Ureter (tissue), 1 donor: ENCODE measurements around the gene CES4A. TPM values are rescaled to one million over a fixed set of nuclear protein-coding genes. Genes with fewer than 3 reads are reported as not detected.
"Not testable (repeated sequence)": the region's sequence is repeated elsewhere in the genome, so short reads cannot be mapped to it uniquely, and the experiment has no call there.

Source experiments
- DNase-seq: peaks from one replicate; pipeline ENCODE4 v3.0.0-alpha.2; 2020; ENCODE audit warnings: low spot score
- total RNA-seq: library from RNA; stranded (reverse); gene quantifications from one replicate; pipeline ENCODE4 v1.2.4, GENCODE V29; 2023
- donor health status: DM: yes; HTN: yes; CAD: no.

Gene CES4A
- 17.7 TPM for total RNA-seq

DNA sequence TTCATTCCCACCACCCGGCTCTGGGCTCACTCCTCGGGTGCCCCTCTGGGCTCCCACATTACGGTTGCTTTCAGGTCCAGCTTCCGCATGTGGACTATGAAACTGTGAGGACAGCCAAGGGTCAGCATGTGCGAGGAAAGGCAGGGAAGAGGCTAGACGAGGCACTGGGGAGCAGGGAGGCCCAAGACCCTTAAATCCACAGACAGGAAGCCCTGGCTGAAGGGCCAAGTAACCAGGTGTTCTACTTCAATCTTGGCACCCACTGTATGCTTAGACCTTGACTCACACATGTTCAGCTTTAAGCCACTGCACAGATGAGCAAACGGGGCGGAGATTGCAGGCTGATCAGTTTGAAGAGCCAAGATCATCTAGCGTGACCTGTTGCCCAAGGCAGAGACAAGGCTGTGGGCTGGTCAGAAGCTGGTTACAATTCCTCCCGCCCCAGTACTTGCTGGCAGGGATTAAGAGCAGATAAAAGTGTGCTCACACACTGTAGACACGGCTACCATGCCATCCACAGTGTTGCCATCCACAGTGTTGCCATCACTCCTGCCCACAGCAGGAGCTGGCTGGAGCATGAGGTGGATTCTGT is at the start of gene CES4A:
Gene CES4A (plus strand): TSS at position 393 of the 592 bp plus-strand sequence. CDS start 184 bp downstream, at position 577.
- DNase-seq = no peak

DNA sequence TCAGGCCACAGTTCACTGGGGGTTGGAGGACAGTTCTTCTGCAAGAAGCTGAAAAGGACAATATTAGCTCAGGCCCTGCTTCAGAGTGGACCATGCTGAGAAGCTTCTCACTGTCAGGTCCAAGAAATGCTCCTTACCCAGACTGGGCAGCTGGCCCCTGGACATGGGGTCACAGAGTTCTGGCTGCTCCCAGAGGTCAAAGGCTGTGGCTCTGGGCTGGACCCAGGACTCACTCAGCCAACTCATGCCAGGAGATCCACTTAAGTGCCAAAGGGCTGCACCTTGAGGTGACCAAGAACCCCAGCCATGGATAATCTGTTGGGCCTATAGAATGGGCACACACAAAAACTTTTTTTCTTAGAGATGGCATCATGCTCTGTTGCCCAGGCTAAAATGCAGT is 49.0 kb upstream of the CES4A start:
- DNase-seq = no peak

DNA sequence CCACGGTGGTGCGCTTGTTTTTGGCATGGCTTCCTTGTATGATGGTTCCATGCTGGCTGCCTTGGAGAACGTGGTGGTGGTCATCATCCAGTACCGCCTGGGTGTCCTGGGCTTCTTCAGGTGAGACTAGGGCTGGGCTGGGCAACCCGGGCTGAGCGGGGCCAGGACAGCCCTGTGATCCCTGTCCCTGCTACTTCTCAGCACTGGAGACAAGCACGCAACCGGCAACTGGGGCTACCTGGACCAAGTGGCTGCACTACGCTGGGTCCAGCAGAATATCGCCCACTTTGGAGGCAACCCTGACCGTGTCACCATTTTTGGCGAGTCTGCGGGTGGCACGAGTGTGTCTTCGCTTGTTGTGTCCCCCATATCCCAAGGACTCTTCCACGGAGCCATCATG is 48.2 kb upstream of the CES4A start:
- DNase-seq = no peak

DNA sequence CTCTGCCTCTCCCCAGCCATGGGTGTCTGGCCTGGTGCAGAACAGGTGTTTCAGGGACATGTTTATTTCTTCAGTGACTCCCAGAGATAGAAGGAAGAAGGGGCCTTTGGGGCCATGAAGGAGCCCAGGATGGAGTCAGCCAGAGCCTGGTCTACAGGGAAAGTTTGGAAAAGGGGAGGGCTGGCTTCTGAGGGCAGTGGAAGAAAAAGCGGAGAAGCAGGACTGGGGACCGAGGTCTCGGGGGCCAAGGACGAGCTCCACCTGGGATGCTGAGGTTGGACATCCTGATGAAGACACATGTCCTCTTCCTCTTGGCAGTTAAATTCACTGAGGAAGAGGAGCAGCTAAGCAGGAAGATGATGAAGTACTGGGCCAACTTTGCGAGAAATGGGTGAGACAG is 45.4 kb upstream of the CES4A start:
- no peak for DNase-seq

DNA sequence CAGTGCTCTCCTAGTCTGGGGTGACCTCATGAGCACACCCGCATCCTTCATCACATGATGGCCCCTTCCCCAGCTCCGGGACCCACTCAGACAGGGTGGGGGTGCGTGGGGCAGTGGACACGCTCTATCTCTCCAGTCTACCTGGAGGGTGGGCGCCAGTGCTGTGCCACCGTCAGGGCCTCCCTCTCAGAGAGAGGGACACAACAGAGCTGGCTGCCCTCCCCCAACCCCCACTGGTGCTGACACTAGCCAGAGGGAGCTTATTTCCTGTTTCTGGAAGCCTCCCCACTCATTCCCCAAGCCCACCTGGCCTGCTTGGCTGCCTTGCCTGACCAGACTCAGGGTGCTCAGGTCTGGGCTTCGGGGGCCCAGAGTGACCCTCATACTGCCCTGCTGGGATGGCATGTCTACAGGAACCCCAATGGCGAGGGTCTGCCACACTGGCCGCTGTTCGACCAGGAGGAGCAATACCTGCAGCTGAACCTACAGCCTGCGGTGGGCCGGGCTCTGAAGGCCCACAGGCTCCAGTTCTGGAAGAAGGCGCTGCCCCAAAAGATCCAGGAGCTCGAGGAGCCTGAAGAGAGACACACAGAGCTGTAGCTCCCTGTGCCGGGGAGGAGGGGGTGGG is 44.8 kb upstream of the CES4A start:
- no peak for DNase-seq

DNA sequence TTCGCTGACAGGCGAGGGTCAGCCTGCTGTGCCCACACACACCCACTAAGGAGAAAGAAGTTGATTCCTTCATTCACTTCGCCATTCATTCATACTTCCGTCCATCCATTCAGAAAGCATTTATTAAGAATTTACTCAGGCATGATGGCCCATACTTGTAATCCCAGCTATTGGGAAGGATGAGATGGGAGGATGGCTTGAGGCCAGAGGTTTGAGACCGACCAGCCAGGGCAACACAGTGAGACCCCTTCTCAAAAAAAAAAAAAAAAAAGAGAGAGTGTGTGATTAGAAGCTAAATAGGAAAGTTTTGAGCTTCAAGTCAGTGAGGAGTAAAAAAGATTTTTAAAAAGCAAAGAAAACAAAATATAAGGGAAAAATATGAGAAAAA is 44.3 kb upstream of the CES4A start:
- DNase-seq = no peak

DNA sequence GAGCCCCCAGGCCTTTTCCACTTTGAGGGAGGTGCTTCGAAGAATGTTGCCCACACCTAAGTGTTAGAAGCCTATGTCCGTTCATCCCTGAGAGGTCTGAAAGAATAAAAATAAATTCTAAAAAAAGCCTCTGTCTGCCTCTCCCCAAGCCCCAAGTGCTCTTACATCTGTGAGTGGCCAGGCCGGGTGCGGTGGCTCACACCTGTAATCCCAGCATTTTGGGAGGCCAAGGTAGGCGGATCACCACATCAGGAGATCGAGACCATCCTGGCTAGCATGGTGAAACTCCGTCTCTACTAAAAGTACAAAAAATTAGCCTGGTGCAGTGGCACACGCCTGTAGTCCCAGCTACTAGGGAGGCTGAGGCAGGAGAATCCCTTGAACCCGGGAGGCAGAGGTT is 43.4 kb upstream of the CES4A start:
- DNase-seq = not testable (repeated sequence)

DNA sequence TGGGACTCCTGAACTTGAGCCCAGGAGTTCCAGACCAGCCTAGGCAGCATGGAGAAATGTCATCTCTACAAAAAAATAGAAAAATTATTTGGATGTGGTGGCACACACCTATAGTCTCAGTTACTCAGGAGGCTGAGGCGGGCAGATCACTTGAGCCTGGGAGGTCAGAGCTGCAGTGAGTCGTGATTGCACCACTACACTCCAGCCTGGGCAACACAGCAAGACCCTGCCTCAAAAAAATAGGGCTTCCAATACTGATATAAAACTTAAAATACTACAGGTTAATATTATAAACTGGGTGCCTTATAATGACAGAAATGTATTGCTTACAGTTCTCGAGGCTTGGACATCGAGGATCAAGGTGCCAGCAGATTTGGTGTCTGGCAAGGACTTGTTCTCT is 42.5 kb upstream of the CES4A start:
- DNase-seq = no peak

DNA sequence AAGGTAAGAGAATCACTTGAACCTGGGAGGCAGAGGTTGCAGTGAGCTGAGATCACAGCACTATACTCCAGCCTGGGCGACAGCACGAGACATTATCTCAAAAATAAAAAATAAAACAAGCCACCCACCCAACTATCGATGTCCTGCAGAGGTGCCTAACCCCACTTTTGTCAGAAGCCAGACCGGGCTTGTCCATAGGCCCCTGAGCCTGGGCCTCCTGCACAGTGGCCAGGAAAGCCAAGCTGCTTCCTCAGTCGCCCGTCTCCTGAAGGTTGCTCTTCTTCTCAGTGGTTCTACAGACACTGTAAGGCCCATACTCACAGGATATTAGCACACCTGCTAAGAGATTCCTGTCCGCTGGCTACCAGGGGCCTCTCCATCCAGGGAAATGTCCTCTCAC is 41.8 kb upstream of the CES4A start:
- no peak for DNase-seq

DNA sequence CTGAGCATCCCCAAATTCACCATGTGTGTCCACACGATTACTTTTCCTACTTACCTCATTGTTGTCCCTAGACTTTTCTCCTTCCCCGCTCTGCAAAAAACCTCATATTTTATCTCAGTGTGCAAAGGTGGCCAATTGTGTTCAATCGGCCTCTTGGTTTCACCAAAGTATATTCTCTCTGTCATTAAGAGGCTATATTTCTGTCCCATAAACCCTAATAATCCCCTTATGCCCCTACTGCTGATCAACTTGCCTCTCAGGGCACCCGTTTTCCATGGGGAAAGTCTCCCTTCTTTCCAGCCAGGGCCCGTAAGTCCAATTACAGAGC is 41.5 kb upstream of the CES4A start:
- no peak for DNase-seq

DNA sequence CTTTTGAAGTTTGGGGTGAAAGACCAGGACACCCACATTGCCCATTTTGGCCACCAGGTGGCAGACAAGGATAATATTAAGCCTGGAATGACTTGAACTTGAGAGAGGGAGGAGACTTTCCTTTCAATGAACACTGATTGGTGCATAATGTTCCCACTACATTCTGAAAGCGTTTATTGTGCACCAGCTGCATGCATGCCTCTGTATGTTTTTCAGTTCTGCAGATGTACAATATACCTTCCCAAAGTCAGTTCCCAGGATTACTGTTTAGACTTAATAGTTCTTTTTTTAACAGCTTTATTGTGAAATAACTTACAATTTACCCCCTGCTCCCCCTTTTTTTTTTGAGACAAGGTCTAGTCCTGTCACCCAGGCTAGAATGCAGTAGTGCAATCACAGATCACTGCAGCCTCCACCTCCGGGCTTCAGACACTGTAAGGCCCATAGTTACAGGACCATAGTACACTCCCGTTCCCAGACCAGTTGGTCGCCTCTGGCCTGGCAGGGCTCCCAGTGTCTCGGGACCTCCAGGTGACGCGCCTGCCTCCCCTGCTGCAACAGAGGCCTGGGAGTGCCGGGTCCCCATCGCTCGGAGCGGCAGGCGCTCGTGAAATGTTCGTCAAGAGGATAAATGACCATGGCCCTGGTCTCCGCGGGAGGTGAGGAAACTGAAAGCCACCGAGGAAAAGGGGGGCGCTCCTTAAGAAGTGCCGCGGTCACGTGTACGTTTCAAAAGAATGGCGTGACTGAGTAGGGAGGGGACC is 40.9 kb upstream of the CES4A start:
- peak; percentile 86 for DNase-seq

DNA sequence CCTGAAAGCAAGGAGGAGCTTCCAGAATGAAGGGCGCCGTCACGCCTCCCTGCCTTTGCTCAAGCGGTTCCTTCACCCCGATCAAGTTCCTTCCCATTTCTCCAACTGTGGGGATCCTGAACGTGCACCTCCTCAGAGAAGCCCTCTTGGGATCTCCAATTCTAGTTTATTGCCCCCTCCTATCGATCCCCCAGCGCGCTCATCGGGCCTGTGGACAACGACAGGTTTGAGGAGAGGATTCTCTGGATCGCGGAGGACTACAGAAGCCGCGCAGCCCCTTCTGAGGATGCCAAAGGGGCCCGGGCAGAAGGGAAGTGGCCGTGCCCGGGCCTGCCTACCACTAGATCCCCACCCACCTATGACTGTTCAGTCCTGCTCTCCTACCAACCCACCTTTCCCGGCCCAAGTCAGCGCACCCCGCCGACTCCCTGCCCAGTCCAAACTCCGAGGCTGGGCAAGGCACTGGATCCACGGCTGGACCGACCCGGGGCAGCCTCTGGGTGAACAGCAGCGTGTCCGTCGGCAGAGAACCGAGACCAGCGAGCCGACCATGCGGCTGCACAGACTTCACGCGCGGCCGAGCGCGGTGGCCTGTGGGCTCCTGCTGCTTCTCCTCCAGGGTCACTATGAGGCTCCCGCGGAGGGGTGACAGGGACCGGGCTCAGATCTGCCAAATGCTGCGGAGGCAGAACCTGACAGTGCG is 40.1 kb upstream of the CES4A start:
- no peak for DNase-seq

DNA sequence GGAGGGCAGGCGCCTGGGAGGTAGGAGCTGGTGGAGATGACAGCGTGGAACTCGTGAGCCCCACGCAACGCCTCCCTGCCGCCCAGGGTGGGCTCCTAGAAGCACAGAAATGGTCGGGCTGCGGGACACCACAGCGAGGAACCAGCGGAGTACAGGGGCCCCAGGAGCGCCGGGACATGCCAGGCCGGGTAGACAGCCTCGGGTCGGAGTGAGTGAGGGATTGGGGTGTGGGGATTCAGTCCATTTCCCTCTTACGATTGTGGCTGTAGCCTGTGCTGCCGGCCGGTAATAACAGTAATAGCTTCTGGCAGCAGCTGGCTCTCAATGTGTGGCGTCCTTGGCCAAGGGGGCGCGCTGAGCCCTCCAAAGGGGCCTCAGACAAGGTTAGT is 39.6 kb upstream of the CES4A start:
- no peak for DNase-seq

DNA sequence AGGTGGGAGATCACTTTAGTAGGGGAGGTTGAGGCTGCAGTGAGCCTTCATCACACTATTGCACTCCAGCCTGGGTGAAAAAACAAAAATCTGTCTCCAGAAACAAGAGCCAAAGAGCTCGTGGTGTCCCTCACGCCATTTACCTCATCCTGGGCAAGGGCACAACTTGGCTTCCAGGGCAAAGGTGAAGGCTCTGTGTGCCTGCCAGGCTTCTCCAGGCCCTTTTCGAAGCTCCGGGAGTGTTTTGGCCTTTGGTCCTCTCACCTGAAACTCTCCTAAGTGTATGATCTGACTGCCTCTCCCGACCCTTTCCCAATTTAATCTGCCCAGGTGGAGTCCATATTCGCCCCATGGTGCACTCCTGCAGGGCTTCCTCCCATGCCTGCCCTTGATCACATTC is 38.9 kb upstream of the CES4A start:
- no peak for DNase-seq

DNA sequence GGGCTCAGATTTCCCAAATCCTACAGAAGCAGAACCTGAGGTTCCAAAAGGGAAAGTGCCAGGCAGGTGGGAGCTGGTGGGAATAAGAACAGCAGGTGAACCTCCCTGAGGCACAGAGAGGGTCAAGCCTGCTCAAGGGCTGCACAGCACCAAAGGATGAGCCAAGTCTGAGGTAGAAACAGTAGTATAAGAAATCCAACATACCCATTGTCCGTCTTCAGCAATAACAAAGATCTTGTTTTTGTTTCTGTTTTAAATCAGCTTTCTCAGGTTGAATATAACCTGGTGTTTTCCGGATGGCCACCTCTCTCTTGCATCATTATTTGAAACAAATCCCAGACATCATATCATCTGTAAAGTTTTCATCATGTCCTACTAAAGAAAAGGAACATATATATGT is 38.0 kb upstream of the CES4A start:
- no peak for DNase-seq

DNA sequence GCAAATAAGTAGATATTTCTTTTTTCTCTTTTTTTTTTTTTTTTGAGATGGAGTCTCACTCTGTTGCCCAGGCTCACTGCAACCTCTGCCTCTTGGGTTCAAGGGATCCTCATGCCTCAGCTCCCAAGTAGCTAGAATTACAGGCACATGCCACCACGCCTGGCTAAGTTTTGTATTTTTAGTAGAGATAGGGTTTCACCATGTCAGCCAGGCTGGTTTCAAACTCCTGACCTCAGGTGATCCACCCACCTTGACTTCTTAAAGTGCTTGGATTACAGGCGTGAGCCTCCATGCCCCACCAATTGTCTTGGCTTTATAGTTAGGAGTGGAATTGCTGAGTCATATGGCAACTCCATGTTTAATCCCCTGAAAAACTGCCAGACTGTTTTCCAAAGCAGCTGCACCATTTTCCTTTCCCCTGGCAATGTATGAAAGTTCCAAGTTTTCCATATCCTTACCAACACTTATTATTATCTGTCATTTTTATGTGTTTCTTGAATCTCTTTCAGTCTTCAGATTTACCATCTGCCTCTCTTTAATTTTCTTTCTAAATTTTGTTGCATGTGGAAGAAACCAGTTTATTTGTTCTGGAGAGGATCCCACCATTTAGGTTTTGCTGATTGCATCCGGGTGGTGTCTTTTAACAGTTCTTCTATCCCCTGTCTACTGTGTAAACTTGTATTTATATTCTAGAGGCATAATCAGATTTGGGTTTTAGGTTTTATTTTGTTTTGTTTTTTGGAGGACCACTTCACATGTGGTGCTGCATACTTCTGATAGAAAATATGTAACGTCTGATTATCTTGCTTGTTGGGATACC is 37.2 kb upstream of the CES4A start:
- DNase-seq = no peak

DNA sequence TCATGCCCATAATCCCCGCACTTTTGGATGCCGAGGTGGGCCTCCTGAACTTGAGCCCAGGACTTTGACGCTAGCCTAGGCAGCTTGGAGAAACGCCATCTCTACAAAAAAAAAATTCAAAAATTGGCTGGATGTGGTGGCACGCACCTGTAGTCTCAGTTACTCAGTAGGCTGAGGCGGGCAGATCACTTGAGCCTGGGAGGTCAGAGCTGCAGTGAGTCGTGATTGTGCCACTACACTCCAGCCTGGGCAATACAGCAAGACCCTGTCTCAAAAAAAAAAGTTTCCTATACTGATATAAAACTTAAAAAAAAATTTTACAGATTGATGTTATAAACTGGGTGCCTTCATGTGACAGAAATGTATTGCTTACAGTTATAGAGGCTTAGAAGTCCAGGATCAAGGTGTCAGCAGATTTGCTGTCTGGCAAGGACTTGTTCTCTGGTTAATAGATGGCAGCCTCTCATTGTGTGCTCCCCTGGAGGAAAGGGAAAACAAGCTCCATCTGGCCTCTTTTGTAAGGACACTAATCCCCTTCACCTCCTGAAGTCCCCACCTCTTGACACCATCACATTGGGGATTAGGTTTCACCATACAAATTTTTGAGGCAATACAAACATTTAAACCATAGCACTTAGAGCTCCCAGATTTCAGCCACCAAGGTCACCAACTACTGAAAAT is 35.8 kb upstream of the CES4A start:
- no peak for DNase-seq

DNA sequence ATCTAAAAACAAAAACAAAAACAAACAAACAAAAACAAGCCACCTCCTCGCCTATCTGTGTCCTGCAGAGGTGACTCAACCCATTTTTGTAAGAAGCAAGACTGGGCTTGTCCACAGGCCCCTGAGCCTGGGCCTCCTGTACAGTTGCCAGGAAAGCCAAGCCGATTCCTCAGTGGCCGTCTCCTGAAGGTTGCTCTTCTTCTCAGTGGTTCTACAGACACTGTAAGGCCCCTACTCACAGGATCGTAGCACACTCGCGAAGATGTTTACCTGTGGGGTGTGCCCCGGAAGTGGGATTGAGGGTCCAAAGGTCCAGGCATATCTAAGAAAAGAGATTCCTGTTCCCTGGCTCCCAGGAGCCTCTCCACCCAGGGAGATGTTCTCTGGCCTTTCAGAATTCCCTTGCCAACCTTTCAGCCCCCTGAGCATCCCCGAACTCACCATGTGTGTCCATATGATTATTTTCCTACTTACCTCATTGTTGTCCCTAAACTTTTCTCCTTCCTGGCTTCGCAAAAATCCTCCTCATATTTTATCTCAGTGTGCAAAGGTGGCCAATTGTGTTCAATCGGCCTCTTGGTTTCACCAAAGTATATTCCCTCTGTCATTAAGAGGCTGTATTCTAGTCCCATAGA is 34.8 kb upstream of the CES4A start:
- no peak for DNase-seq

DNA sequence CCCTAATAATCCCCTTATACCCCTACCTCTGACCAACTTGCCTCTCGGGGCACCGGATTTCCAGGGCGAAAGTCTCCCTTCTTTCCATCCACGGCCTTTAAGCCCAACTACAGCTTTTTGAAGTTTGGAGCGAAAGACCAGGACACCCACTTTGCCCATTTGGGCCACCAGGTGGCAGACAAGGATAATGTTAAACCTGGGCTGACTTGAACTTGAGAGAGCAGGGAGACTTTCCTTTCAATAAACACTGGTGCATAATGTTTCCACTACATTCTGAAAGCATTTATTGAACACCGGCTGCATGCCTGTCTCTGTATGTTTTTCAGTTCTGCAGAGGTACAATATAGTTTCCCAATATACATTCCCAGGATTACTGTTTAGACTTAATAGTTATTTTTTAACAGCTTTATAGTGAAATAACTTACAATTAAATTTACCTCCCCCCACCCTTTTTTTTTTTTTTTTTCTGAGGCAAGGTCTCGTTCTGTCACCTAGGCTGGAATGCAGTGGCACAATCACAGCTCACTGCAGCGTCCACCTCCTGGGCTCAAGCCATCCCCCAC is 34.2 kb upstream of the CES4A start:
- peak; percentile 80 for DNase-seq

DNA sequence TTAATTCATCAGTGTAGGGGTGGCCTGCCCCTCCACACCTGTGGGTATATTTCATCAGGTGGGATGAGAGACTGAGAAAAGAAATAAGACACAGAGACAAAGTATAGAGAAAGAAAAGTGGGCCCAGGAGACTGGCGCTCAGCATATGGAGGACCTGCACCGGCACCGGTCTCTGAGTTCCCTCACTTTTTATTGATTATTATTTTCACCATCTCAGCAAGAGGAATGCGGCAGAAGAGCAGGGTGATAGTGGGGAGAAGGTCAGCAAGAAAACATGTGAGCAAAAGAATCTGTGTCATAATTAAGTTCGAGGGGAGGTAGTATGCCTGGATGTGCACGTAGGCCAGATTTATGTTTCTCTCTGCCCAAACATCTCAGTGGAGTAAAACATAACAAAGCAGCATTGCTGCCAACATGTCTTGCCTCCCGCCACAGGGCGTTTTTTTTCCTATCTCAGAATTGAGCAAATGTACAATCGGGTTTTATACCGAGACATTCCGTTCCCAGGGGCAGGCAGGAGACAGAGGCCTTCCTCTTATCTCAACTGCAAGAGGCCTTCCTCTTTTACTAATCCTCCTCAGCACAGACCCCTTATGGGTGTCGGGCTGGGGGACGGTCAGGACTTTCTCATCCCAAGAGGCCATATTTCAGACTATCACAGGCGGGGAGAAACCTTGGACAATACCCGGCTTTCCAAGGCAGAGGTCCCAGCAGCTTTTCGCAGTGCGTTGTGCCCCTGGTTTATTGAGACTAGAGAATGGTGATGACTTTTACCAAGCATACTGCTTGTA is 32.8 kb upstream of the CES4A start:
- DNase-seq = not testable (repeated sequence)
